Measurements from ENCODE around the gene NACC2.

- TF ChIP-seq, protein P1, sequence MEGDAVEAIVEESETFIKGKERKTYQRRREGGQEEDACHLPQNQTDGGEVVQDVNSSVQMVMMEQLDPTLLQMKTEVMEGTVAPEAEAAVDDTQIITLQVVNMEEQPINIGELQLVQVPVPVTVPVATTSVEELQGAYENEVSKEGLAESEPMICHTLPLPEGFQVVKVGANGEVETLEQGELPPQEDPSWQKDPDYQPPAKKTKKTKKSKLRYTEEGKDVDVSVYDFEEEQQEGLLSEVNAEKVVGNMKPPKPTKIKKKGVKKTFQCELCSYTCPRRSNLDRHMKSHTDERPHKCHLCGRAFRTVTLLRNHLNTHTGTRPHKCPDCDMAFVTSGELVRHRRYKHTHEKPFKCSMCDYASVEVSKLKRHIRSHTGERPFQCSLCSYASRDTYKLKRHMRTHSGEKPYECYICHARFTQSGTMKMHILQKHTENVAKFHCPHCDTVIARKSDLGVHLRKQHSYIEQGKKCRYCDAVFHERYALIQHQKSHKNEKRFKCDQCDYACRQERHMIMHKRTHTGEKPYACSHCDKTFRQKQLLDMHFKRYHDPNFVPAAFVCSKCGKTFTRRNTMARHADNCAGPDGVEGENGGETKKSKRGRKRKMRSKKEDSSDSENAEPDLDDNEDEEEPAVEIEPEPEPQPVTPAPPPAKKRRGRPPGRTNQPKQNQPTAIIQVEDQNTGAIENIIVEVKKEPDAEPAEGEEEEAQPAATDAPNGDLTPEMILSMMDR (IDR thresholded peaks at IDR 0.05) = no peak
- TF ChIP-seq POLR2A (IDR thresholded peaks at IDR 0.05) = no peak
Measured at GRCh38 chr9:136140046-136140445, 45.0 kb upstream of the NACC2 start.

Data from right lobe of liver (tissue), 4 donors.